GM23248 (cell line): ENCODE results near the gene SDR42E2.

Experiments
- EZH2 ChIP-seq: fragments of 200-600 bp; sonication (generic); IDR thresholded peaks from 2 replicates; pipeline ENCODE4 v1.6.1; 2018; ENCODE audit warnings: antibody characterized with exemption, mild to moderate bottlenecking; ENCODE audit not compliant: insufficient read depth, poor library complexity, severe bottlenecking
- EZH2phosphoT487 ChIP-seq: fragments of 200-600 bp; sonication (generic); IDR thresholded peaks from 2 replicates; pipeline ENCODE4 v1.6.1; 2018; ENCODE audit warnings: antibody characterized with exemption, moderate library complexity, mild to moderate bottlenecking, low read depth; ENCODE audit not compliant: insufficient read depth

DNA sequence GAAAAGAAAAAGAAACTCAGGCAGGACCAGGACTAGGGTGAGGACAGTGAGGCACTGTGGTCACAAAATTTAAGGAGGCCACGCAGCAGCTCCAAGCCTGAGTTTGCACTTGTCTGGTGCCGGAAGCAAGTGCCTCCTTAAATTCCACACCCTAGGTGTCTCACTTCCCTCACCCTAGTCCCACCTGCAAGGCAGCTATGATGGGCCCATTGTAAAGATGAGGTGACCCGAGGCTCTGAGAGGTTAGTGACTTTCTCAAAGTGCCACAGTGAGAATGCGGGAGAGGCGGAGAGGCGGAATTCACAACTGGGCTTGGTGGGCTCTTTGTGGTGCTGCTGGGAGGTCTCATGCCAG is 22.3 kb downstream of the SDR42E2 start:
- TF ChIP-seq EZH2: no peak
- TF ChIP-seq EZH2phosphoT487: no peak
